GM06990 (cell line): ENCODE data around the gene PEX6.

Source experiments
- DNase-seq: peaks from one replicate; pipeline ENCODE4 v3.0.0-alpha.2; 2011; ENCODE audit not compliant: insufficient read length; ENCODE audit errors: extremely low read depth
- H3K27me3 ChIP-seq: replicated peaks from 2 replicates; pipeline ENCODE4 v1.6.0; 2011; ENCODE audit warnings: low read length; ENCODE audit not compliant: control insufficient read depth, insufficient read depth
- H3K36me3 ChIP-seq: 2 replicates; pipeline ENCODE4 v1.5.1; 2011; ENCODE audit warnings: low read length; ENCODE audit not compliant: control insufficient read depth, insufficient read depth
- H3K4me3 ChIP-seq: replicated peaks from 2 replicates; pipeline ENCODE4 v1.5.1; 2011; ENCODE audit warnings: low read depth, mild to moderate bottlenecking, control low read depth, low read length
- TF ChIP-seq, protein P1 (sequence below): IDR thresholded peaks from 2 replicates; pipeline ENCODE4 v1.5.1; 2011; ENCODE audit warnings: low read length, control low read depth, mild to moderate bottlenecking, inconsistent platforms; ENCODE audit not compliant: insufficient read depth, poor library complexity, severe bottlenecking

The PEX6 gene

GRCh38 chr6:42973926-42974325 is 5.1 kb downstream of the PEX6 start:
- TF ChIP-seq, protein P1, sequence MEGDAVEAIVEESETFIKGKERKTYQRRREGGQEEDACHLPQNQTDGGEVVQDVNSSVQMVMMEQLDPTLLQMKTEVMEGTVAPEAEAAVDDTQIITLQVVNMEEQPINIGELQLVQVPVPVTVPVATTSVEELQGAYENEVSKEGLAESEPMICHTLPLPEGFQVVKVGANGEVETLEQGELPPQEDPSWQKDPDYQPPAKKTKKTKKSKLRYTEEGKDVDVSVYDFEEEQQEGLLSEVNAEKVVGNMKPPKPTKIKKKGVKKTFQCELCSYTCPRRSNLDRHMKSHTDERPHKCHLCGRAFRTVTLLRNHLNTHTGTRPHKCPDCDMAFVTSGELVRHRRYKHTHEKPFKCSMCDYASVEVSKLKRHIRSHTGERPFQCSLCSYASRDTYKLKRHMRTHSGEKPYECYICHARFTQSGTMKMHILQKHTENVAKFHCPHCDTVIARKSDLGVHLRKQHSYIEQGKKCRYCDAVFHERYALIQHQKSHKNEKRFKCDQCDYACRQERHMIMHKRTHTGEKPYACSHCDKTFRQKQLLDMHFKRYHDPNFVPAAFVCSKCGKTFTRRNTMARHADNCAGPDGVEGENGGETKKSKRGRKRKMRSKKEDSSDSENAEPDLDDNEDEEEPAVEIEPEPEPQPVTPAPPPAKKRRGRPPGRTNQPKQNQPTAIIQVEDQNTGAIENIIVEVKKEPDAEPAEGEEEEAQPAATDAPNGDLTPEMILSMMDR: no peak
- no peaks in the 10 kb centered on the region for H3K27me3 ChIP-seq
- DNase-seq: no peak
- peaks cover 3% of the 10 kb centered on the region for H3K36me3 ChIP-seq
- H3K4me3 ChIP-seq: no peak overlapping the region

GRCh38 chr6:42971746-42972327 is 7.1 kb downstream of the PEX6 start:
- Histone ChIP-seq H3K4me3 (no peak overlapping the region), H3K36me3 (peaks cover 8% of the 10 kb centered on the region), H3K27me3 (no peaks in the 10 kb centered on the region)
- DNase-seq: no peak
- TF ChIP-seq, protein P1: no peak

DNA sequence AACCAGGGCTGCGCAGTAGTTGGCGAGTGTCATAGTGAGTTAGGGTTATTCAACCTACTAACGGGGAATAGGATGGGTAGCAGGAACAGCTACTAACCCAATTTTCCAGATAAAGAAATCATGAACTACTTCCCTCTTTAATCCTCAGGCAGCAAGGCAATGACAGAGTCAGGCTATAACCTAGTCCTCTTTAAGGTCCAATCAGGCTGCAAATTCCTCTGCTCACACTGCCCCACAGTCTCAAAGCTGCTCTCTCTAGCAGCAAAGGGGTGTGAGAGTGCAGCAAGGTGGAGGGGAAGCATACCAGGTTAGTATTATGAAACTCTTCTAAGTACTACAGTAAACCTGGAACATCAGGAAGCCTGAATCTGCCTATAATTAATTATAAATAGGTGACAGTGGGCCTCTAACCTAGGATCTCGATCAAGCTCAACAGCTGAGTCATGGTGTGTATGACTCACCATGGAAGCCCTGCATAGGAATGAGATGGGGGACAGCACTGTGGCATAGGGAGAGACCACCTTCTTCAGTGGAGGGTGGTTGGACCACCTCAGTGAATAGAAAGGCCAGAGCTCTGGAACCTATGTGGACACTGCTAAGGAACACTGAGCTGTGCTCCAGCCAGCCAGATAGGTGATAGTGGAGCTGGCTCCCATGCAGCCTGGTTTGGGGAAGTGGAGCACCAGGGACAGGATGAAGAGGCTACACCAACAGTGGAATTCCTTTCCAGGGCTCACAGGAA is 7.9 kb downstream of the PEX6 start:
- Histone ChIP-seq H3K27me3 (no peaks in the 10 kb centered on the region), H3K36me3 (peaks cover 11% of the 10 kb centered on the region), H3K4me3 (no peak overlapping the region)
- TF ChIP-seq, protein P1: no peak
- DNase-seq: no peak

DNA sequence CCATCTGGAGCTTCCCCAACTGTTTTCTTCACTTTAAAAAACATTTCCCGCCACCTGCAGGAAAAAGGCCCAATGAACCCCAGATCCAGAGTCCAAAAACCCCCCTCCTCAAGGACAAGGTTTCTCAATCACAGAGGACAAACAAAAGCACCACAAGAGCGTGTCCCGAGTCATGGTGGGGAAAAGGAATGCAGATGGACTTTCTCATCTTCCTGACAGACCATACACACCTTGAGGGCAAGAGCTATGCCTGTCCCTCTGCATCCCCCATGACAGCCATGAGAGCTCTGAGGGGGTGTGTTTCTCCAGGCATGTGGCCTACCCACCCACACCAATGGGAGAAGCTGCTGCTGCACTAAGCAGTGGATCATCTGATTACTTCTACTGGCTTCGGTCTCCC is 9.0 kb downstream of the PEX6 start:
- Histone ChIP-seq H3K4me3 (no peak overlapping the region), H3K36me3 (peaks cover 11% of the 10 kb centered on the region), H3K27me3 (no peaks in the 10 kb centered on the region)
- TF ChIP-seq, protein P1: no peak
- no peak for DNase-seq

GRCh38 chr6:42969431-42969830 is 9.6 kb downstream of the PEX6 start:
- peaks cover 12% of the 10 kb centered on the region for H3K36me3 ChIP-seq
- H3K27me3 ChIP-seq: no peaks in the 10 kb centered on the region
- TF ChIP-seq, protein P1: no peak
- no peak overlapping the region for H3K4me3 ChIP-seq
- DNase-seq: no peak
